Measurements from ENCODE around the gene RNF208. TPM values are rescaled to one million over a fixed set of nuclear protein-coding genes. Genes with fewer than 3 reads are reported as not detected.
A peak's percentile ranks its signal among the peaks of the same experiment; 100 is the strongest.

Gene RNF208
- total and polyA plus RNA-seq, 2 experiments from 2014 or later: 0.34 to 0.65 TPM

- TF ChIP-seq EZH2 (IDR thresholded peaks at IDR 0.05; ENCODE audit: insufficient read depth, poor library complexity, severe bottlenecking) (no peak), EZH2phosphoT487 (IDR thresholded peaks at IDR 0.05; ENCODE audit: insufficient read depth, low read depth) (no peak)
- in situ Hi-C loops (cut with MboI): no loop called here
- 93 to 94% methylated on average over 44 to 51 of the region's 52 CpGs for WGBS, 2 experiments (ENCODE audit: low coverage in 1 of 2, low lambda C conversion rate in 2 of 2, missing lambda C conversion rate in 2 of 2)
These were observed 1.5 kb downstream of the RNF208 start for GRCh38 chr9:137220317-137221094.

GRCh38 chr9:137219757-137220316 lies 2.2 kb downstream of the RNF208 start:
- DNase-seq: no peak
- no peaks in the 10 kb centered on the region for H3K36me3 ChIP-seq (ENCODE audit: low read depth)
- H3K4me2 ChIP-seq (ENCODE audit: unreplicated experiment): no peak overlapping the region
- in situ Hi-C loops (cut with MboI): loop anchor here (10.0 kb wide), 1 partner anchor 95 kb away; no protein-coding TSS in a partner anchor
- peaks cover 16% of the 10 kb centered on the region for H3K4me1 ChIP-seq (ENCODE audit: insufficient read depth)
- no peaks in the 10 kb centered on the region for H3K79me2 ChIP-seq (ENCODE audit: insufficient read depth)
- H3K9me3 ChIP-seq (ENCODE audit: low read depth): no peaks in the 10 kb centered on the region
- H3K9me2 ChIP-seq (ENCODE audit: insufficient read depth): no peaks in the 10 kb centered on the region
- no peak overlapping the region for H3K27ac ChIP-seq
- no peaks in the 10 kb centered on the region for H3K27me3 ChIP-seq (replicated peaks; ENCODE audit: insufficient read depth)
- H3K9ac ChIP-seq: no peak overlapping the region
- no peaks in the 10 kb centered on the region for H4K20me1 ChIP-seq (ENCODE audit: insufficient read depth)
- WGBS, 2 experiments (ENCODE audit: low coverage in 1 of 2, low lambda C conversion rate in 2 of 2, missing lambda C conversion rate in 2 of 2): 95 to 98% methylated on average over 7 to 10 of the region's 10 CpGs
- no peaks in the 10 kb centered on the region for H3F3A ChIP-seq (ENCODE audit: insufficient read depth)
- no peak overlapping the region for H3K4me3 ChIP-seq
- H2AFZ ChIP-seq: no peak overlapping the region
- TF ChIP-seq EZH2 (IDR thresholded peaks at IDR 0.05; ENCODE audit: insufficient read depth, poor library complexity, severe bottlenecking): no peak
- no peak for TF ChIP-seq EZH2phosphoT487 (IDR thresholded peaks at IDR 0.05; ENCODE audit: insufficient read depth, low read depth)

More at GRCh38 chr9:137220317-137221094, 1.5 kb downstream of the RNF208 start:
- H3K27ac ChIP-seq: no peak overlapping the region
- H3K36me3 ChIP-seq (ENCODE audit: low read depth): no peaks in the 10 kb centered on the region
- H3K9me2 ChIP-seq (ENCODE audit: insufficient read depth): no peaks in the 10 kb centered on the region
- no peaks in the 10 kb centered on the region for H4K20me1 ChIP-seq (ENCODE audit: insufficient read depth)
- H3K4me3 ChIP-seq: no peak overlapping the region
- no peak overlapping the region for H3K4me2 ChIP-seq (ENCODE audit: unreplicated experiment)
- H3F3A ChIP-seq (ENCODE audit: insufficient read depth): no peaks in the 10 kb centered on the region
- no peaks in the 10 kb centered on the region for H3K27me3 ChIP-seq (replicated peaks; ENCODE audit: insufficient read depth)
- H3K9me3 ChIP-seq (ENCODE audit: low read depth): no peaks in the 10 kb centered on the region
- no peak for DNase-seq
- no peak overlapping the region for H2AFZ ChIP-seq
- H3K9ac ChIP-seq: no peak overlapping the region
- H3K79me2 ChIP-seq (ENCODE audit: insufficient read depth): no peaks in the 10 kb centered on the region
- H3K4me1 ChIP-seq (ENCODE audit: insufficient read depth): peaks cover 16% of the 10 kb centered on the region

GRCh38 chr9:137218754-137219271 lies 3.2 kb downstream of the RNF208 start:
- H3K79me2 ChIP-seq (ENCODE audit: insufficient read depth): no peaks in the 10 kb centered on the region
- no peak overlapping the region for H3K4me3 ChIP-seq
- no peaks in the 10 kb centered on the region for H3K27me3 ChIP-seq (replicated peaks; ENCODE audit: insufficient read depth)
- H3K9me3 ChIP-seq (ENCODE audit: low read depth): no peaks in the 10 kb centered on the region
- no peaks in the 10 kb centered on the region for H3K9me2 ChIP-seq (ENCODE audit: insufficient read depth)
- in situ Hi-C loops (cut with MboI): loop anchor here (10.0 kb wide), 1 partner anchor 94 kb away; no protein-coding TSS in a partner anchor
- H3K36me3 ChIP-seq (ENCODE audit: low read depth): no peaks in the 10 kb centered on the region
- peaks cover 13% of the 10 kb centered on the region for H3K4me1 ChIP-seq (ENCODE audit: insufficient read depth)
- H3F3A ChIP-seq (ENCODE audit: insufficient read depth): no peaks in the 10 kb centered on the region
- H3K9ac ChIP-seq: no peak overlapping the region
- DNase-seq: peak; percentile 53
- no peak overlapping the region for H3K27ac ChIP-seq
- H2AFZ ChIP-seq: no peak overlapping the region
- no peaks in the 10 kb centered on the region for H4K20me1 ChIP-seq (ENCODE audit: insufficient read depth)
- 75 to 85% methylated on average over 12 of the region's 12 CpGs for WGBS, 2 experiments (ENCODE audit: low coverage in 1 of 2, low lambda C conversion rate in 2 of 2, missing lambda C conversion rate in 2 of 2)
- TF ChIP-seq EZH2 (IDR thresholded peaks at IDR 0.05; ENCODE audit: insufficient read depth, poor library complexity, severe bottlenecking): no peak
- TF ChIP-seq EZH2phosphoT487 (IDR thresholded peaks at IDR 0.05; ENCODE audit: insufficient read depth, low read depth): no peak
- no peak overlapping the region for H3K4me2 ChIP-seq (ENCODE audit: unreplicated experiment)

GRCh38 chr9:137218212-137218753 lies 3.8 kb downstream of the RNF208 start:
- DNase-seq: no peak
- Histone ChIP-seq H3K4me1 (ENCODE audit: insufficient read depth) (peaks cover 13% of the 10 kb centered on the region), H3K27ac (no peak overlapping the region), H2AFZ (no peak overlapping the region), H3K9ac (no peak overlapping the region), H3F3A (ENCODE audit: insufficient read depth) (no peaks in the 10 kb centered on the region), H3K27me3 (replicated peaks; ENCODE audit: insufficient read depth) (no peaks in the 10 kb centered on the region), H3K9me3 (ENCODE audit: low read depth) (no peaks in the 10 kb centered on the region), H3K4me3 (no peak overlapping the region), H4K20me1 (ENCODE audit: insufficient read depth) (no peaks in the 10 kb centered on the region), H3K4me2 (ENCODE audit: unreplicated experiment) (no peak overlapping the region), H3K79me2 (ENCODE audit: insufficient read depth) (no peaks in the 10 kb centered on the region), H3K36me3 (ENCODE audit: low read depth) (no peaks in the 10 kb centered on the region), H3K9me2 (ENCODE audit: insufficient read depth) (no peaks in the 10 kb centered on the region)
- in situ Hi-C loops (cut with MboI): loop anchor here (10.0 kb wide), 1 partner anchor 93 kb away; no protein-coding TSS in a partner anchor
- 85 to 89% methylated on average over 23 to 28 of the region's 30 CpGs for WGBS, 2 experiments (ENCODE audit: low coverage in 1 of 2, low lambda C conversion rate in 2 of 2, missing lambda C conversion rate in 2 of 2)
- TF ChIP-seq EZH2 (IDR thresholded peaks at IDR 0.05; ENCODE audit: insufficient read depth, poor library complexity, severe bottlenecking): no peak
- TF ChIP-seq EZH2phosphoT487 (IDR thresholded peaks at IDR 0.05; ENCODE audit: insufficient read depth, low read depth): no peak

Data from GM23248 (cell line).